HCT116 (cell line): Measurements from ENCODE around the gene CSTA. TPM values are rescaled to one million over a fixed set of nuclear protein-coding genes. Genes with fewer than 3 reads are reported as not detected.

ENCODE experiments used
- ATAC-seq: fragments of 200-7000 bp; cut with Tn5 transposase; 2 replicates; pipeline ENCODE4 v1.9.1; 2020; ENCODE audit warnings: mild to moderate bottlenecking, moderate library complexity
- BruUV-seq: library from RNA; stranded (reverse); fragments of 400-500 nt; replicated peaks from 2 replicates; lab custom pipeline; 2021; lab: Mats Ljungman, UMichigan
- CTCF ChIA-PET: fragments of 300-600 bp; sonication (Branson Sonifier 250); formaldehyde crosslinking; loops from one replicate; lab custom pipeline; 2021; ENCODE audit warnings: antibody characterized with exemption; lab: Charles Lee
- POLR2A ChIA-PET: fragments of 300-600, 350-600 bp; sonication (Branson Sonifier 250); formaldehyde crosslinking; loops from one replicate; lab custom pipeline; 2021; ENCODE audit warnings: antibody characterized with exemption; lab: Charles Lee
- RAD21 ChIA-PET, 2 experiments: fragments of 300-600 bp; sonication (Branson Sonifier 250); formaldehyde crosslinking; loops; one replicate each; lab custom pipeline; 2023; ENCODE audit warnings: low total read pairs in 2 of 2; ENCODE audit not compliant: uncharacterized antibody in 2 of 2, unreplicated experiment in 2 of 2, low non-redundant PET in 1 of 2; lab: Charles Lee
- DNase-seq: peaks from one replicate; pipeline ENCODE4 v3.0.0-alpha.2; 2010; ENCODE audit warnings: low read depth, low spot score
- H2AFZ ChIP-seq: fragments of 200-600 bp; shearing (Covaris generic), sonication (generic); 2 replicates; pipeline ENCODE4 v1.6.1; 2017; ENCODE audit warnings: low read depth, mixed run types, mixed read lengths, antibody characterized with exemption, low read length; ENCODE audit not compliant: poor library complexity, severe bottlenecking
- H3K27ac ChIP-seq: 2 replicates; pipeline ENCODE4 v1.5.1; 2012; ENCODE audit warnings: low read depth, low read length
- H3K27me3 ChIP-seq: fragments of 200-600 bp; sonication (generic); 2 replicates; pipeline ENCODE4 v1.6.1; 2016; ENCODE audit warnings: mixed run types, low read length, mixed read lengths; ENCODE audit not compliant: insufficient read depth
- H3K36me3 ChIP-seq, 2 experiments: fragments of 200-500 bp in 1 of 2; fragments of 200-600 bp in 1 of 2; sonication (Bioruptor generic) in 1 of 2; sonication (generic) in 1 of 2; 2 replicates each; pipeline versions ENCODE4 v1.5.1 to v1.6.1; 2014 to 2016; ENCODE audit warnings: low read length in 2 of 2, inconsistent platforms in 1 of 2, mixed read lengths in 1 of 2, mixed run types in 1 of 2; ENCODE audit not compliant: insufficient read depth in 2 of 2, control insufficient read depth in 1 of 2
- H3K4me1 ChIP-seq, 2 experiments: fragments of 200-600 bp in 1 of 2; sonication (generic) in 1 of 2; 2 replicates each; pipeline versions ENCODE4 v1.5.1 to v1.6.1; 2012 to 2017; ENCODE audit warnings: low read length in 2 of 2, inconsistent platforms in 1 of 2, mild to moderate bottlenecking in 1 of 2, mixed read lengths in 1 of 2, mixed run types in 1 of 2, moderate library complexity in 1 of 2; ENCODE audit not compliant: insufficient read depth in 2 of 2, control insufficient read depth in 1 of 2
- H3K4me2 ChIP-seq: fragments of 200-600 bp; sonication (generic); 2 replicates; pipeline ENCODE4 v1.6.1; 2017; ENCODE audit warnings: mixed run types, low read length, mixed read lengths
- H3K4me3 ChIP-seq, 2 experiments: fragments of 200-600 bp in 1 of 2; sonication (generic) in 1 of 2; replicated peaks in 1 of 2; 2 replicates each; pipeline ENCODE4 v1.5.1; 2011 to 2016; ENCODE audit warnings: low read length in 2 of 2, control low read depth in 1 of 2, low read depth in 1 of 2, mild to moderate bottlenecking in 1 of 2, mixed read lengths in 1 of 2, mixed run types in 1 of 2
- H3K79me2 ChIP-seq: fragments of 200-600 bp; sonication (generic); 2 replicates; pipeline ENCODE4 v1.6.1; 2017; ENCODE audit warnings: mild to moderate bottlenecking, mixed run types, low read length, moderate library complexity, mixed read lengths; ENCODE audit not compliant: insufficient read depth
- H3K9ac ChIP-seq: fragments of 200-600 bp; sonication (generic); 2 replicates; pipeline ENCODE4 v1.6.1; 2016; ENCODE audit warnings: low read length, mixed read lengths
- H3K9me2 ChIP-seq: fragments of 200-600 bp; sonication (generic), shearing (Covaris generic); 2 replicates; pipeline ENCODE4 v1.6.1; 2017; ENCODE audit warnings: mixed run types, mild to moderate bottlenecking, moderate library complexity; ENCODE audit not compliant: insufficient read depth
- H3K9me3 ChIP-seq, 2 experiments: fragments of 200-500 bp in 1 of 2; fragments of 200-600 bp in 1 of 2; sonication (Bioruptor generic) in 1 of 2; sonication (generic) in 1 of 2; 2 replicates each; pipeline ENCODE4 v1.6.1; 2014 to 2017; ENCODE audit warnings: low read length in 2 of 2, mixed read lengths in 2 of 2, inconsistent platforms in 1 of 2, low read depth in 1 of 2, mild to moderate bottlenecking in 1 of 2, mixed run types in 1 of 2, moderate library complexity in 1 of 2; ENCODE audit not compliant: control insufficient read depth in 1 of 2, insufficient read depth in 1 of 2
- H4K20me1 ChIP-seq: fragments of 200-600 bp; sonication (generic), shearing (Covaris generic); 2 replicates; pipeline ENCODE4 v1.6.1; 2017; ENCODE audit warnings: mixed run types, mild to moderate bottlenecking, moderate library complexity; ENCODE audit not compliant: insufficient read depth
- ATF3 ChIP-seq: IDR thresholded peaks from 2 replicates; pipeline ENCODE4 v1.6.1; 2012
- ELF1 ChIP-seq: IDR thresholded peaks from 2 replicates; pipeline ENCODE4 v1.6.1; 2012; ENCODE audit warnings: low read depth, borderline replicate concordance
- EZH2 ChIP-seq: fragments of 200-600 bp; sonication (generic); IDR thresholded peaks from 2 replicates; pipeline ENCODE4 v1.6.1; 2017; ENCODE audit warnings: antibody characterized with exemption, mixed run types
- JUND ChIP-seq: IDR thresholded peaks from 2 replicates; pipeline ENCODE4 v1.6.1; 2012
- POLR2AphosphoS5 ChIP-seq: IDR thresholded peaks from 2 replicates; pipeline ENCODE4 v1.6.1; 2011; ENCODE audit warnings: mild to moderate bottlenecking, low read depth, low read length, moderate library complexity
- SIN3A ChIP-seq: IDR thresholded peaks from 2 replicates; pipeline ENCODE4 v1.6.1; 2012; ENCODE audit warnings: low read depth
- SP1 ChIP-seq: IDR thresholded peaks from 2 replicates; pipeline ENCODE4 v1.6.1; 2012; ENCODE audit warnings: low read depth
- SRF ChIP-seq: IDR thresholded peaks from 2 replicates; pipeline ENCODE4 v1.6.1; 2012; ENCODE audit warnings: low read depth
- TCF7L2 ChIP-seq: IDR thresholded peaks from 2 replicates; pipeline ENCODE4 v1.7.0; 2011; ENCODE audit warnings: borderline replicate concordance, inconsistent platforms; ENCODE audit not compliant: insufficient read depth, insufficient read length; ENCODE audit errors: extremely low read depth
- YY1 ChIP-seq: IDR thresholded peaks from 2 replicates; pipeline ENCODE4 v1.6.1; 2011; ENCODE audit warnings: low read length, low read depth, moderate library complexity, mild to moderate bottlenecking; ENCODE audit not compliant: insufficient replicate concordance; ENCODE audit errors: extremely low read depth
- ZBTB33 ChIP-seq: IDR thresholded peaks from 2 replicates; pipeline ENCODE4 v1.6.1; 2011; ENCODE audit warnings: mild to moderate bottlenecking, low read length, moderate library complexity; ENCODE audit not compliant: insufficient replicate concordance; ENCODE audit errors: extremely low read depth
- ZFX ChIP-seq: fragments of 450-650 bp; IDR thresholded peaks from 2 replicates; pipeline ENCODE4 v1.6.1; 2017
- ZNF274 ChIP-seq: fragments of 200-500 bp; sonication (Bioruptor generic); IDR thresholded peaks from 2 replicates; pipeline ENCODE4 v1.6.1; 2014; ENCODE audit warnings: mild to moderate bottlenecking, low read depth, low read length, inconsistent platforms
- intact Hi-C: fragments of 100-400 bp; cut with micrococcal nuclease; formaldehyde crosslinking; loops from 2 replicates; pipeline ENCODE4 v1.10.0; 2022
- total RNA-seq: library from RNA; stranded (reverse); gene quantifications from one replicate; pipeline ENCODE4 v1.2.1, GENCODE V29; 2021; ENCODE audit not compliant: unreplicated experiment
- TF ChIP-seq, protein P1 (sequence below): IDR thresholded peaks from 2 replicates; pipeline ENCODE4 v1.6.1; 2012

CSTA gene
- total RNA-seq, 1 experiment from 2014 or later: 11.0 TPM

DNA sequence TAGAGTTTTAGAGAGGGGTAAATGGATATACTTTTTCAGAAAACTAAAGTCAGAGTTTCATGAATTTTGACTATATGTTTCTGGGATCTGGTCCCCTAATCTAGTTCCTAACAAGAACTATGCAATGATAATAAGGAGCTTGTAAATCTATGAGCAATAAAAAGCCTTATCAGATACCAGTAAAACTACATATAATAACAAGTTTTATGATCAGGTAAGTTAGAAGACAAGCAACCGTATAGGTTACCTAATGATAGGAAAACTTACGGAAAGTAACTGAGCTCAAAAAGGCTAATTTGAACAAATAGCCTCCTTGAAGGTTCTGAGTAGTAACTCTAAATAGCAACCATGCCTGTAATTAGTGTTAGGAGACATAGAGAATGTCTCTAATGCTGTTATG is 37.0 kb downstream of the CSTA start (continued):
- no peak for TF ChIP-seq EZH2
- TF ChIP-seq, protein P1, sequence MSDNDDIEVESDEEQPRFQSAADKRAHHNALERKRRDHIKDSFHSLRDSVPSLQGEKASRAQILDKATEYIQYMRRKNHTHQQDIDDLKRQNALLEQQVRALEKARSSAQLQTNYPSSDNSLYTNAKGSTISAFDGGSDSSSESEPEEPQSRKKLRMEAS: no peak
- no peak for TF ChIP-seq POLR2AphosphoS5
- TF ChIP-seq ELF1: no peak
- TF ChIP-seq YY1: no peak
- TF ChIP-seq SIN3A: no peak
- no peak for TF ChIP-seq ATF3
- no peak for TF ChIP-seq SP1

DNA sequence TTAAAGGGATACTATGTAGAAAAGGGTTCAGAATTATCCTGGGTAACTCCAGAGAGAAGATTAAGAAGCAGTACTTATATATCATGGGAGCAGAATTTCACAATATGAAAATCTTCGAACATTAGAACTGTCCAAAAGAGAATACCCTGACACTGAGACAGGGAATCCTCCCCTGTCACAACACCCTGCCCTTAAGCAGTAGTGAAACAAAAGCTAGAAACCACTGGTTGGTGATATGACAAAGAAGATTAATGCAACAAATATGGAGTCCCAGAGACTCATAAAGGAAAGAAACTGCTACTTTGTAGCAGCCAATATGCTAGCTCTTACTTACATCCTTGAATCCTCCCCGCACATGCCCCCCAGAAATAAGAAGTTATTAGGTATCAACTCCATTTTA is 39.4 kb downstream of the CSTA start:
- ChIA-PET CTCF (no interaction called here), RAD21 (no interaction called here), POLR2A (no interaction called here)
- TF ChIP-seq, protein P1: no peak
- TF ChIP-seq EZH2 (no peak), SRF (no peak), SP1 (no peak), ZBTB33 (no peak), TCF7L2 (no peak), JUND (no peak), SIN3A (no peak), ZNF274 (no peak), ZFX (no peak)
- no peaks in the 10 kb centered on the region for H3K9me3 ChIP-seq
- BruUV-seq: no TSS peak
- no peak overlapping the region for H2AFZ ChIP-seq
- peaks cover 24 to 28% of the 10 kb centered on the region in 2 experiments; a peak in 3 of 4 replicates for H3K36me3 ChIP-seq
- no peak overlapping the region for H3K9ac ChIP-seq
- H3K27ac ChIP-seq: no peak overlapping the region
- intact Hi-C loops: no loop called here
- H3K4me3 ChIP-seq: no peak overlapping the region
- DNase-seq (no peak), ATAC-seq (no peak)
- peaks cover 0 to 18% of the 10 kb centered on the region in 2 experiments; a peak in 1 of 4 replicates for H3K4me1 ChIP-seq
- peaks cover 9% of the 10 kb centered on the region; the same call in 1 of the 2 replicates for H3K79me2 ChIP-seq
- H4K20me1 ChIP-seq: peaks cover 3% of the 10 kb centered on the region; the same call in 1 of the 2 replicates
- H3K9me2 ChIP-seq: no peaks in the 10 kb centered on the region
- no peaks in the 10 kb centered on the region for H3K27me3 ChIP-seq
- H3K4me2 ChIP-seq: no peak overlapping the region
